Body of pancreas (tissue), 4 donors: ENCODE data around the gene MLN. TPM values are rescaled to one million over a fixed set of nuclear protein-coding genes. Genes with fewer than 3 reads are reported as not detected.
A peak's percentile ranks its signal among the peaks of the same experiment; 100 is the strongest.

ENCODE experiments used
- ATAC-seq: fragments of 150-250 bp; one replicate; pipeline ENCODE4 v1.9.1; 2016
- DNase-seq, 4 donors: peaks; one replicate each; pipeline ENCODE4 v3.0.0-alpha.2; 2019
- H3K27ac ChIP-seq, 4 donors: fragments of 200-600 bp; sonication (generic); 1 replicate in 3 of 4; 2 replicates in 1 of 4; pipeline versions ENCODE4 v1.5.1 to v1.6.1; 2016 to 2019; ENCODE audit warnings: mild to moderate bottlenecking in 1 of 4, mixed read lengths in 1 of 4, moderate library complexity in 1 of 4
- H3K27me3 ChIP-seq, 2 donors: fragments of 200-600 bp; sonication (generic); one replicate each; pipeline ENCODE4 v1.6.0; 2016; ENCODE audit warnings: mild to moderate bottlenecking in 1 of 2
- H3K36me3 ChIP-seq, 2 donors: fragments of 200-600 bp; sonication (generic); replicated peaks in 1 of 2; 2 replicates each; pipeline ENCODE4 v1.5.1; 2016; ENCODE audit warnings: low read depth in 2 of 2; ENCODE audit not compliant: insufficient read depth in 1 of 2
- H3K4me1 ChIP-seq: fragments of 200-600 bp; sonication (generic); one replicate; pipeline ENCODE4 v1.6.0; 2016
- H3K4me3 ChIP-seq, 2 donors: fragments of 200-600 bp; sonication (generic); 1 replicate in 1 of 2; 2 replicates in 1 of 2; pipeline ENCODE4 v1.5.1; 2016 to 2019
- H3K9me3 ChIP-seq, 3 donors: fragments of 200-600 bp; sonication (generic); 1 replicate in 2 of 3; 2 replicates in 1 of 3; pipeline ENCODE4 v1.5.1; 2016
- POLR2A ChIP-seq, 3 donors: fragments of 450-650 bp; IDR thresholded peaks; one replicate each; pipeline ENCODE4 v1.6.1; 2016; ENCODE audit warnings: antibody characterized with exemption in 3 of 3, mild to moderate bottlenecking in 2 of 3
- WGBS, 2 donors: methylation state at CpG; one replicate each; pipeline ENCODE4 v1.1.5; 2017; 5-methylcytosine and 5-hydroxymethylcytosine counted together
- intact Hi-C: fragments of 100-400 bp; cut with DNase I; formaldehyde crosslinking; loops from one replicate; pipeline ENCODE4 v1.15.1; 2023
- total RNA-seq, 2 donors: library from RNA; depleted of rRNA; stranded (reverse); fragments of >200 nt; gene quantifications; one replicate each; pipeline ENCODE4 v1.1.0, GENCODE V29; 2016
- TF ChIP-seq, protein P1 (sequence below), 7 experiments: fragments of 450-650 bp in 4 of 7; fragments of 200-600 bp in 3 of 7; sonication (generic) in 3 of 7; IDR thresholded peaks; one replicate each; pipeline ENCODE4 v1.5.1; 2016 to 2019; ENCODE audit warnings: antibody characterized with exemption in 7 of 7

The MLN gene
- total RNA-seq, 2 donors from 2014 or later, result not detected

DNA sequence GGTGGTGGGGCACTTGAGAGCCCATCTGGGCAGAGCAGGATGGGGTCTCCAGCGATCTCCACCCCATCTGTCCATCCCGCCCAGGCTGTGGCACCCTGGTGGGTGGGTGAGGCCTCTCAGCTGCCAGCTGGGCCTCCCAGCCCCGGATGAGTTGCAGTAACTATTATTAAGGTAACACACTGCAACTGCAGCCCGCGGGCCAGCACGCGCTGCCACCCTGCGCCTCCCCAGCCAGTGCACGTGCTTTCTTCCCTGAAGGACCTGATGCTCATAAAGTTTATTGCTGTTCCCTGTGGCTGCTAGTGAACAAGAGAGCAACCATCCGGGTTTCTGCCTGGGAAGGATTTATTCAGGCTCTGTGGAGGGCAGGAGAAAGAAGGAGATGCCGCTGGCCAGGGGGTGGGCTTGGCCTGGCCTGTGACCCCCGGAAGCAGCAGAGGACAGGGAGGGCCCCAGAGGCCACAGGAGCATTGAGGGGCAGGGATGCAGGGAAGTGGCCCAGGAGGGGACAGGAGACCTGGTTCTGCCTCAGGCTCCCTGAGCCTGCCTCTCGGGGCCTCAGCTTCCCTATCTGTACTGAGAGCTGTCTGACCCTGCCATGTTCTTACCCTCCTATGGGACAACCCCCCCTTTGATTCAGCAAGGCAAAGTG lies 58.8 kb downstream of the MLN start:
- Histone ChIP-seq H3K27me3 (no peaks in the 10 kb centered on the region), H3K4me1 (peaks cover 25% of the 10 kb centered on the region), H3K9me3 (no peaks in the 10 kb centered on the region), H3K4me3 (no peak overlapping the region), H3K27ac (peak overlapping the region in 2 of 4 donors; percentile 58 to 63), H3K36me3 (no peaks in the 10 kb centered on the region)
- intact Hi-C loops, result no loop called here
- TF ChIP-seq, protein P1, sequence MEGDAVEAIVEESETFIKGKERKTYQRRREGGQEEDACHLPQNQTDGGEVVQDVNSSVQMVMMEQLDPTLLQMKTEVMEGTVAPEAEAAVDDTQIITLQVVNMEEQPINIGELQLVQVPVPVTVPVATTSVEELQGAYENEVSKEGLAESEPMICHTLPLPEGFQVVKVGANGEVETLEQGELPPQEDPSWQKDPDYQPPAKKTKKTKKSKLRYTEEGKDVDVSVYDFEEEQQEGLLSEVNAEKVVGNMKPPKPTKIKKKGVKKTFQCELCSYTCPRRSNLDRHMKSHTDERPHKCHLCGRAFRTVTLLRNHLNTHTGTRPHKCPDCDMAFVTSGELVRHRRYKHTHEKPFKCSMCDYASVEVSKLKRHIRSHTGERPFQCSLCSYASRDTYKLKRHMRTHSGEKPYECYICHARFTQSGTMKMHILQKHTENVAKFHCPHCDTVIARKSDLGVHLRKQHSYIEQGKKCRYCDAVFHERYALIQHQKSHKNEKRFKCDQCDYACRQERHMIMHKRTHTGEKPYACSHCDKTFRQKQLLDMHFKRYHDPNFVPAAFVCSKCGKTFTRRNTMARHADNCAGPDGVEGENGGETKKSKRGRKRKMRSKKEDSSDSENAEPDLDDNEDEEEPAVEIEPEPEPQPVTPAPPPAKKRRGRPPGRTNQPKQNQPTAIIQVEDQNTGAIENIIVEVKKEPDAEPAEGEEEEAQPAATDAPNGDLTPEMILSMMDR (IDR thresholded peaks at IDR 0.05), result no peak
- no peak for TF ChIP-seq POLR2A (IDR thresholded peaks at IDR 0.05)
- 60 to 73% methylated on average over 3 to 13 of the region's 13 CpGs for WGBS, 2 donors
- no peak for DNase-seq
- ATAC-seq, result no peak

Other genes with a start within 250 kb of the MLN start
- 1 to 10 TPM; 2.3 to 5.7 TPM for gene BAK1, start 223.7 kb downstream of the MLN start, total RNA-seq
- 10 to 100 TPM; 17.5 to 25.9 TPM for gene ITPR3, start 182.7 kb downstream of the MLN start, total RNA-seq
- gene UQCC2, start 92.3 kb downstream of the MLN start, total RNA-seq, result 10 to 100 TPM in 1 of 2 donors, 1 to 10 TPM in 1; 4.0 to 17.6 TPM
- gene IP6K3, start 57.1 kb downstream of the MLN start, total RNA-seq, result not detected
- gene LEMD2, start 14.9 kb downstream of the MLN start, total RNA-seq, result 10 to 100 TPM; 32.7 to 48.8 TPM